Endothelial cell of umbilical vein (primary cell): Measurements from ENCODE around the gene RTN4IP1. TPM values are rescaled to one million over a fixed set of nuclear protein-coding genes. Genes with fewer than 3 reads are reported as not detected.

Source experiments
- BruUV-seq: library from RNA; stranded (reverse); fragments of 400-500 nt; replicated peaks from 2 replicates; lab custom pipeline; 2021; lab: Mats Ljungman, UMichigan
- CTCF ChIA-PET: fragments of 300-600, 350-600 bp; sonication (Branson Sonifier 250); formaldehyde crosslinking; loops from one replicate; lab custom pipeline; 2021; ENCODE audit warnings: antibody characterized with exemption, inconsistent platforms; lab: Charles Lee
- POLR2A ChIA-PET: fragments of 300-600, 350-600 bp; sonication (Branson Sonifier 250); formaldehyde crosslinking; loops from one replicate; lab custom pipeline; 2021; ENCODE audit warnings: antibody characterized with exemption, inconsistent platforms; lab: Charles Lee
- DNase-seq: peaks from one replicate; pipeline ENCODE4 v3.0.0-alpha.2; 2011; ENCODE audit warnings: low read depth, low spot score
- FAIRE-seq: peaks from 2 replicates; lab custom pipeline; 2011; peaks lifted over from hg19 to GRCh38; lab: Jason Lieb, UNC
- H2AFZ ChIP-seq: 2 replicates; pipeline ENCODE4 v1.6.0; 2012; ENCODE audit warnings: low read depth, low read length, control low read depth, inconsistent platforms
- H3K27ac ChIP-seq: 2 replicates; pipeline ENCODE4 v1.5.1; 2011; ENCODE audit warnings: low read depth, mild to moderate bottlenecking, control low read depth, low read length, moderate library complexity; ENCODE audit not compliant: insufficient read depth
- H3K27me3 ChIP-seq, 2 experiments: 2 replicates each; pipeline versions ENCODE4 v1.6.0 to v1.6.1; 2011; ENCODE audit warnings: low read length in 2 of 2, mixed read lengths in 1 of 2; ENCODE audit not compliant: control insufficient read depth in 2 of 2, insufficient read depth in 2 of 2
- H3K36me3 ChIP-seq, 2 experiments: 2 replicates in 1 of 2; 3 replicates in 1 of 2; pipeline ENCODE4 v1.5.1; 2011; ENCODE audit warnings: low read length in 2 of 2, mild to moderate bottlenecking in 1 of 2, moderate library complexity in 1 of 2; ENCODE audit not compliant: control insufficient read depth in 2 of 2, insufficient read depth in 2 of 2; ENCODE audit errors: extremely low read depth in 1 of 2
- H3K4me1 ChIP-seq: 3 replicates; pipeline ENCODE4 v1.5.1; 2011; ENCODE audit warnings: mild to moderate bottlenecking, low read length; ENCODE audit not compliant: control insufficient read depth, insufficient read depth; ENCODE audit errors: extremely low read depth
- H3K4me2 ChIP-seq: 2 replicates; pipeline ENCODE4 v1.6.1; 2011; ENCODE audit warnings: low read length, control low read depth, mixed read lengths; ENCODE audit not compliant: insufficient read depth
- H3K4me3 ChIP-seq, 3 experiments: fragments of 200-600 bp in 1 of 3; sonication (generic), shearing (Covaris generic) in 1 of 3; replicated peaks in 1 of 3; 2 replicates each; pipeline ENCODE4 v1.5.1; 2011 to 2016; ENCODE audit warnings: control low read depth in 3 of 3, low read length in 3 of 3, mild to moderate bottlenecking in 2 of 3, inconsistent platforms in 1 of 3, low read depth in 1 of 3, moderate library complexity in 1 of 3; ENCODE audit not compliant: insufficient read depth in 1 of 3
- H3K79me2 ChIP-seq: 2 replicates; pipeline ENCODE4 v1.6.0; 2012; ENCODE audit warnings: low read length, inconsistent platforms; ENCODE audit not compliant: control insufficient read depth, insufficient read depth
- H3K9ac ChIP-seq: replicated peaks from 2 replicates; pipeline ENCODE3; 2011; ENCODE audit warnings: low read length, control low read depth; ENCODE audit not compliant: insufficient read depth; ENCODE audit errors: extremely low read depth
- H3K9me1 ChIP-seq: replicated peaks from 3 replicates; pipeline ENCODE4 v1.6.0; 2011; ENCODE audit warnings: mild to moderate bottlenecking, low read length; ENCODE audit not compliant: control insufficient read depth, insufficient read depth; ENCODE audit errors: extremely low read depth
- H3K9me3 ChIP-seq: replicated peaks from 2 replicates; pipeline ENCODE4 v1.5.1; 2012; ENCODE audit warnings: low read length, inconsistent platforms; ENCODE audit not compliant: control insufficient read depth, insufficient read depth
- H4K20me1 ChIP-seq: replicated peaks from 2 replicates; pipeline ENCODE3; 2011; ENCODE audit warnings: mild to moderate bottlenecking, low read length; ENCODE audit not compliant: control insufficient read depth, insufficient read depth; ENCODE audit errors: extremely low read depth
- CTCF ChIP-seq, 2 donors: IDR thresholded peaks; 1 replicate in 1 of 2; 2 replicates in 1 of 2; pipeline ENCODE4 v1.5.1; 2011; ENCODE audit warnings: low read length in 2 of 2, mild to moderate bottlenecking in 2 of 2, moderate library complexity in 2 of 2, control low read depth in 1 of 2, inconsistent platforms in 1 of 2, low read depth in 1 of 2; ENCODE audit not compliant: insufficient read depth in 1 of 2; ENCODE audit errors: extremely low read depth in 1 of 2
- EZH2 ChIP-seq: IDR thresholded peaks from 2 replicates; pipeline ENCODE4 v1.6.1; 2012; ENCODE audit warnings: borderline replicate concordance, low read depth, mild to moderate bottlenecking, moderate library complexity, low read length, inconsistent platforms; ENCODE audit not compliant: severe bottlenecking
- FOS ChIP-seq: IDR thresholded peaks from 2 replicates; pipeline ENCODE4 v1.6.1; 2011; ENCODE audit warnings: mild to moderate bottlenecking, low read length, moderate library complexity, borderline replicate concordance; ENCODE audit not compliant: insufficient read depth
- GATA2 ChIP-seq: IDR thresholded peaks from 2 replicates; pipeline ENCODE4 v1.7.0; 2011; ENCODE audit warnings: low read depth, mild to moderate bottlenecking, moderate library complexity, mixed read lengths, low read length; ENCODE audit not compliant: insufficient read length, insufficient read depth
- JUN ChIP-seq: IDR thresholded peaks from 2 replicates; pipeline ENCODE4 v1.6.1; 2011; ENCODE audit warnings: borderline replicate concordance, low read depth; ENCODE audit not compliant: insufficient read length, insufficient read depth
- MYC ChIP-seq: IDR thresholded peaks from one replicate; pipeline ENCODE4 v1.6.1; 2011; ENCODE audit warnings: mild to moderate bottlenecking, low read depth, low read length
- POLR2A ChIP-seq: IDR thresholded peaks from 2 replicates; pipeline ENCODE4 v1.6.1; 2012; ENCODE audit warnings: low read depth, mild to moderate bottlenecking, control low read depth, low read length
- POLR2AphosphoS5 ChIP-seq: IDR thresholded peaks from 2 replicates; pipeline ENCODE4 v1.6.1; 2012; ENCODE audit warnings: low read depth, mild to moderate bottlenecking, control low read depth, low read length, moderate library complexity; ENCODE audit not compliant: insufficient read depth
- dilution Hi-C: fragments of 300-500 bp; cut with MboI; formaldehyde crosslinking; loops from one replicate; pipeline ENCODE4 v1.15.0; 2019; ENCODE audit warnings: low sequenced_read_pairs; ENCODE audit not compliant: extremely low pct_ligation_motif_present
- intact Hi-C: fragments of 100-400 bp; cut with micrococcal nuclease; formaldehyde crosslinking; loops from one replicate; pipeline ENCODE4 v1.10.0; 2022
- polyA plus RNA-seq, 4 experiments: library from polyadenylated mRNA; depleted of rRNA in 3 of 4; stranded (reverse) in 3 of 4; unstranded in 1 of 4; fragments of >200 nt; gene quantifications; 2 replicates each; pipeline versions ENCODE4 v1.2.1 to v1.2.3, GENCODE V29; 2011 to 2012; ENCODE audit warnings: missing spikeins in 1 of 4
- total RNA-seq: library from RNA; stranded (reverse); gene quantifications from 2 replicates; pipeline ENCODE4 v1.2.3, GENCODE V29; 2021
- TF ChIP-seq, protein P1 (sequence below): IDR thresholded peaks from 2 replicates; pipeline ENCODE4 v1.6.1; 2011; ENCODE audit not compliant: insufficient read depth, insufficient read length

Gene RTN4IP1
- total and polyA plus RNA-seq, 2 donors (not counting 3 experiments of a cell fraction or from before 2014, with no cell fraction given), result 3.9 to 5.4 TPM

DNA sequence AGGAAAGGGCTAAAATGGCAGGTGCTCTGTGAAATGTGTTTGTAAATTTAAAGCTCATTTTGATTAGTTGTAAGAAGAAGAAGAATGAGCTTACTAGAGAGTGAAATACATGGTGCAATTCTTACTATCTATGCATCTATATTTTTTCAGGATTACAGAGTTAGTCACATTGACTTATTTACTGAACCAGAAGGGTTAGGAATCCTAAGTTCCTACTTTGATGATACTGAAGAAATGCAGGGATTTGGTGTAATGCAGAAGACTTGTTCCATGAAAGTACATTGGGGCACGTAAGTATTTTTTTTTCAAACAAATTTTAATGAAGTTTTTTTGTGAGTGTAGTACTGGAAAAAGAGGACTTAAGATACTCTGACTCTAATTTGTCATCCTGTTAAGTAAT lies 99.3 kb downstream of the RTN4IP1 start:
- BruUV-seq, result no TSS peak
- CTCF ChIA-PET, result interaction anchor here (1.0 to 1.5 kb wide), 3 partner anchors 17 to 25 kb away, joined by 4 read pairs; no protein-coding TSS in a partner anchor
- intact Hi-C loops, result loop anchor here (1.0 kb wide), 1 partner anchor 16 kb away; no protein-coding TSS in a partner anchor

More for the DNA sequence above, 99.3 kb downstream of the RTN4IP1 start:
- Histone ChIP-seq H3K79me2 (no peaks in the 10 kb centered on the region), H3K4me1 (peaks cover 57% of the 10 kb centered on the region), H3K9ac (no peak overlapping the region), H3K9me3 (no peaks in the 10 kb centered on the region), H3K36me3 (no peaks in the 10 kb centered on the region), H4K20me1 (no peaks in the 10 kb centered on the region), H3K4me2 (peak overlapping the region; percentile 57), H3K27me3 (no peaks in the 10 kb centered on the region), H3K9me1 (no peaks in the 10 kb centered on the region), H2AFZ (no peak overlapping the region), H3K4me3 (no peak overlapping the region), H3K27ac (peak overlapping the region; percentile 35)
- FAIRE-seq (no peak), DNase-seq (no peak)
- dilution Hi-C loops, result no loop called here
- TF ChIP-seq POLR2A, result no peak
- no peak for TF ChIP-seq EZH2
- no peak for TF ChIP-seq FOS
- TF ChIP-seq MYC, result no peak
- TF ChIP-seq, protein P1, sequence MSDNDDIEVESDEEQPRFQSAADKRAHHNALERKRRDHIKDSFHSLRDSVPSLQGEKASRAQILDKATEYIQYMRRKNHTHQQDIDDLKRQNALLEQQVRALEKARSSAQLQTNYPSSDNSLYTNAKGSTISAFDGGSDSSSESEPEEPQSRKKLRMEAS, result no peak
- no peak for TF ChIP-seq POLR2AphosphoS5
- TF ChIP-seq GATA2, result no peak
- no peak for TF ChIP-seq CTCF (IDR thresholded peaks at IDR 0.05; ENCODE audit: extremely low read depth in 1 of 2, insufficient read depth in 1 of 2, low read depth in 1 of 2, low read length in 2 of 2)
- TF ChIP-seq JUN, result no peak
- POLR2A ChIA-PET, result no interaction called here
